GM19238 (cell line): ENCODE data around the gene ALG12.

Experiments used
- DNase-seq: peaks from one replicate; pipeline ENCODE4 v3.0.0; 2011; ENCODE audit warnings: low spot score; ENCODE audit not compliant: insufficient read length

Gene ALG12

GRCh38 chr22:49917974-49918910 is at the start of gene ALG12, which contains the start of gene CRELD2:
Gene ALG12, minus strand, starts transcription at chr22:49918438. Its CDS starts 4,673 bp downstream, at chr22:49913765.
Gene CRELD2, plus strand, starts transcription at chr22:49918634. Its CDS starts 136 bp downstream, at chr22:49918770.
- DNase-seq: peak; percentile 100

DNA sequence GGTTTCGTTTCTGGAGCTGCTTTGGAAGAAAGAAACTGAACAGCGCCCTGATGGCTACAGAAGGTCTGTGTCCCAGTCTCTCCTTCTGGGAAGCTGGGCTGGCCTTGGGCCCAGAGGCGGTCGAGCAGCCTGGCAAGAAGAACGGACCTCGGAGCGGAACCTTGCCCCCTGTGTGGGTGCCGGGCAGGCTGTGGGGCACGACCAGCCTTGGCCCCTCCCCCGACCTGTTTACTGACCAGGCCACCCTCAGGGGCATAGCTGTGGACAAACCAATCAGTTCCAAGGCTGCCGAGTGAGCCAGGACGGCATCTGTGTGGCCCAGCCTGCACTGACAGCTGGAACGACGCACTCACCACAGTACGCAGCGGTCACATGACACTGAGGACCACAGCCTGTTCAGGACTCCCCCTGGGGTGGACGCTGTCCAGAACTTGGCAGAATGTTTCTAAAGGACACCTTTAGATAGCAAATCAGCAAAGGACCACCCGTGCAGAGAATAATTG is 49.5 kb upstream of the ALG12 start:
- DNase-seq: no peak

GRCh38 chr22:49966774-49967705 is 48.8 kb upstream of the ALG12 start:
- no peak for DNase-seq

GRCh38 chr22:49966041-49966773 is 48.0 kb upstream of the ALG12 start:
- DNase-seq: no peak

DNA sequence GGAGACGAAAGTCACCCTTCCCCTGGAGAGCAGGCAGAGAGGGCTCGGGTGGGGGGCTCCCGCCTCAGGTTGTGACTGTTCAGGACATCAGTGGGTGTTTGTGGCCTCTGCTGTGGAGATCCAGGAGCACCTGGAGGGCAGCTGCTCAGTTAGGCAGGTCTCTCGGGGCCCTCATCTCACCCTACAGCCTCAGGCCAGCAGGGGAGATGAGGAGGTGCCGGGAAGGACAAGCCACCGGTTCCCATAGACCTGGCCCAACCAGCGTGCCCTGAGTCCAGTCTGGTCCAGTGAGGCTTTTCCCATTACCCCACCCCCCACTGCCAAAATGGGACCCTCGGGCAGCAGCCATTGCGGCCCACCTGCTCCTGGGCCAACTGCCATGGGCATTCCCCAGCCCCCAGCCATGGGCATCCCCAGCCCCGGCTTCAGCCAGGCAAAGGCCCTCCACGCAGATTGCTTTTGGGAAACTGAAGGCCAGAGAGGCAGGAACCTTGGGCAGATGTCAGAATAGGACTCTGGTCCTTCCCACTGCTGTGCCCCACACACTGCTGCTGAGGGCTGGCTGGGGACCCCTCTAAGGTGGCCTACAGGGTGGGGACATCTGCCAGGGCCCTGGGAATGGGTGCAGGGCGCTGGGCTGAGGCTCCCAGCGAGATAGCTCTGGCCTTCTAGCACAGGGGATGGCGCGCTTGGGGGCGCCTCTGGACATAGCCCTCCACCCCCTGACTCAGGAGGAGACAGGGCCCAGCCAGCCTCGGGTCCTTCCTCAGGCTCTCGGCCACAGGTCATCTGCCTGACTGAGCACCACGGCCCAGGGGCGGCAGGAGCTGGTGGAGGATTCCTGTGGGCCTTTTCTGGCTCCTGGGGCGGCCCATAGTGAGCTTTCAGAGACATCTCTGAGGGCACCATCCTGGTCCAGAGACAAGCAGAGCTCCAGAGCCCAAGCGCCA is 47.1 kb upstream of the ALG12 start:
- no peak for DNase-seq

DNA sequence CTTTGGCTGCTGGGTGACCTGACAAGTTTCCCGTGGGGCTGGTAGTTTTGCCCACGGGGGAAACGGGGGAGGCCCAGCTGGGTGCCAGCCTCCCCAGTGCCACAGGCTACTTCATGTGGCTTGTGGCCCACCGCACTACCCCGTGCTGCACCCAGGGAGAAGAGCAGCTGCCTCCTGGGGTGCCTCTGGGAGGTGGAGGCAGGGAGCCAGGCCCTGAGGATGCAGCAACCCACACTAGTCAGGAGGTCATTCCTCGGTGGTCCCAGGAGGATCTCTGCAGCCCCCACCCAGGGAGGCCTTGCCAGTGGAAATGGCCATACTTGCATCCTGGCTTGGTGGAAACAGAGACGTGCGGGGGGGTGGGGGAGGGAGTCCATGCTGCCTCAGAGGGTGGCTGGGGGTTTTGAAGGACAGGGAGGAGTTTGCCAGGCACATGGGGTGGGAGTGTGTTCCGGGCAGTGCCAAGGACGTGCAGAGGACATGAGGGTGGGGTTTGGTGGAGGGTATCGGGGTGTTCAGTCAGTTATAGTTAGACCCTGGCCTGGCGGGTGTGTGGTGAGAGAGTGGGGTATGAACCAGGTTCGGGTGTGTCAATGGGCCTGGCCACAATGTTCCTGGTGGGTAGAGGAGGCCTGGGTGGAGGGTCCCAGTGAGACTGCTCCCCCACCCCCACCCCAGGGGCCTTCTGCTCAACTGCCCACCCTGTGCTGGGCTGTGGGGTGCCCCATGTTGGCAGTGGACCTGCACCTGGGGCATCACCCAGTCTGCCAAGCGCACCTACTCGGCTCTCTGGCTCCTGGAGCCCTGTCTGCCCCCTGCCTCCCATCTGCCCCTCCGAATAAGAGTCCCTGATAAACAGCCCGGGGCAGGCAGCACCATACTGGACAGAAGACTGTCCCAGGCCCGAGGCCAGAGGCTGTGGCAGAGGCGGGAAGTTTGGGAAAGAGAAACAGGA is 46.2 kb upstream of the ALG12 start:
- no peak for DNase-seq

- DNase-seq: no peak
Observed at GRCh38 chr22:49963647-49964026, 45.4 kb upstream of the ALG12 start.

DNA sequence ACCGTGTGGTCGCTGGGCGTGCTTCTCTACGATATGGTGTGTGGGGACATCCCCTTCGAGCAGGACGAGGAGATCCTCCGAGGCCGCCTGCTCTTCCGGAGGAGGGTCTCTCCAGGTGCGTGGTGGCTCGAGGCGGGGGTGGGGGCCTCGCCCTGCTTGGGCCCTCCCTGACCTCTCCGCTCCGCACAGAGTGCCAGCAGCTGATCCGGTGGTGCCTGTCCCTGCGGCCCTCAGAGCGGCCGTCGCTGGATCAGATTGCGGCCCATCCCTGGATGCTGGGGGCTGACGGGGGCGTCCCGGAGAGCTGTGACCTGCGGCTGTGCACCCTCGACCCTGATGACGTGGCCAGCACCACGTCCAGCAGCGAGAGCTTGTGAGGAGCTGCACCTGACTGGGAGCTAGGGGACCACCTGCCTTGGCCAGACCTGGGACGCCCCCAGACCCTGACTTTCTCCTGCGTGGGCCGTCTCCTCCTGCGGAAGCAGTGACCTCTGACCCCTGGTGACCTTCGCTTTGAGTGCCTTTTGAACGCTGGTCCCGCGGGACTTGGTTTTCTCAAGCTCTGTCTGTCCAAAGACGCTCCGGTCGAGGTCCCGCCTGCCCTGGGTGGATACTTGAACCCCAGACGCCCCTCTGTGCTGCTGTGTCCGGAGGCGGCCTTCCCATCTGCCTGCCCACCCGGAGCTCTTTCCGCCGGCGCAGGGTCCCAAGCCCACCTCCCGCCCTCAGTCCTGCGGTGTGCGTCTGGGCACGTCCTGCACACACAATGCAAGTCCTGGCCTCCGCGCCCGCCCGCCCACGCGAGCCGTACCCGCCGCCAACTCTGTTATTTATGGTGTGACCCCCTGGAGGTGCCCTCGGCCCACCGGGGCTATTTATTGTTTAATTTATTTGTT is 44.8 kb upstream of the ALG12 start:
- no peak for DNase-seq

- peak; percentile 77 for DNase-seq
Observed at GRCh38 chr22:49962012-49962750, 43.9 kb upstream of the ALG12 start.

GRCh38 chr22:49961601-49962011 is 43.4 kb upstream of the ALG12 start:
- no peak for DNase-seq

DNA sequence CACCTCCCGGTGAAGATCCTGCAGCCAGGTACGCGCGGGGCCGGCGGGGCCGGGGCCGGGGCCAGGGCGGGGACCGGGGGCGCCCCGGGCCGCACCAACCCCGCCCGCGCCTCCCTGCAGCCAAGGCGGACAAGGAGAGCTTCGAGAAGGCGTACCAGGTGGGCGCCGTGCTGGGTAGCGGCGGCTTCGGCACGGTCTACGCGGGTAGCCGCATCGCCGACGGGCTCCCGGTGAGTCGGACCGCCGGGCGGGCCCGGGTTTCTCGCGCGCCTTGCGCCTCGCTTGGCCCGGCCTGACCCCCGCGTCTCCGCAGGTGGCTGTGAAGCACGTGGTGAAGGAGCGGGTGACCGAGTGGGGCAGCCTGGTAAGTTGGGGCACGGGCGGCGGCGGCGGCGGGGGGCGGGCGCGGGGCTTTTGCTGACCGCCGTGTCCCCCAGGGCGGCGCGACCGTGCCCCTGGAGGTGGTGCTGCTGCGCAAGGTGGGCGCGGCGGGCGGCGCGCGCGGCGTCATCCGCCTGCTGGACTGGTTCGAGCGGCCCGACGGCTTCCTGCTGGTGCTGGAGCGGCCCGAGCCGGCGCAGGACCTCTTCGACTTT is 42.9 kb upstream of the ALG12 start:
- peak; percentile 61 for DNase-seq

- DNase-seq: peak; percentile 100
Observed at GRCh38 chr22:49960159-49961004, 42.1 kb upstream of the ALG12 start, which contains the start of gene PIM3. Gene PIM3, plus strand, starts transcription at chr22:49960772. Its CDS starts 176 bp downstream, at chr22:49960948.

DNA sequence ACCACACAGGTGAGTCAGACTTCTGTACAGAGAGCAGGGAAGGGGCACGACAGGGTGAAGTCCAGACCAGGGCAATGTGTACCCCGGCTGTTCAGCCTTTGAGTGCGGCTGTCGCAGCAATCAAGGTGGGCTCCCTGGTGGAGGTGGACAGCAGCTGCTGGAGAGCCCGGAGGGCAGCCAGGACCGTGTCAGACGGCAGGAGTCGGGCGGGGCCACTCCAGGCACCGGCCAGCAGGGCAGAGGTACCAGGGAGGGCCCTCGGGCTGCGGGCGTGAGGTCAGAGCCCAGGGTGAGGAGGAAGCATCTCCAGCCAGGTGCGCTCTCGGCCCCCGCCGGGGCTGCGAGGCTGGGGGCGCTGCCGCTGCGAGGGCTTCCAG is 41.5 kb upstream of the ALG12 start:
- no peak for DNase-seq

DNA sequence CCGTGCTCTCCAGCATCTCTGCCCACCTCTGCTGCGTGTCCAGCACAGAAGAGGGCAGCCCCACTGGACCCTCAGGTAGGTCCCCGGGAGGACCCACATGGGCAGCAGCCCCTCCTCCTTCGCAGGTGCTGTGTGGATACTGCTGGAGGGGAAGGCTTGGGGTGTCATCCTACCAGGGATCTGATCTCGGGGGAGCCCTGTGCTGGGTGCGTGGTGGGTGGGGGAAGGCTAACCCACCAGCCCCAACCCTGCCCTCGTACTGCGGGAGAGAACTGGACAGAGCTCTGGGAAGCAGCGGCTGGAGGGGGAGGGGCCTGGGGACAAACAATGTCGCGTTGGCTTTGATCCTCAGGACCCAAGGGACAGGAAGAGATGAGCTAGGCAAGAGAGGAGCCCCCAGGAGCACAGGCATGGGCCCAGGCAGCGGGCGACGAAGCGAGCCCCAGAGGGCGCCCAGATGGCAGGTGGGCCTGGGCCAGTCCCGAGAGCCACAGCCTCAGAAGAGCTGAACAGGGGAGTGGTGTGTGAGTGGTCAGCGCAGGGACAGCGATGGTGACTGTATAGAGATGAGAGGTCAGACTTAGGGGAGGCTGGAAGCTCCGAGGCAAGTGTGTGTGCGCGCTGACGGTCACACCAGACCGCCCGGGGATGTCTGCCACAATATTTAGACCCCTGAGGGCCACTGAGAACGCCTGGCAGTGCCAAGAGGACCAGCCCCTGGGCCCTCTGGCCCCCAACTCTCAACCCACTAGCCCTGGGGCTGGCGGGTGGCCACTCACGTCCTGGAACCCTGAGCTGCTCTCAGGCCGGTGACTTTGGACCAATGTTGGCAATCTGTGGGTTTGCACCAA is 40.9 kb upstream of the ALG12 start:
- no peak for DNase-seq
